RPMI7951 (cell line): ENCODE data around the gene ASXL1. TPM values are rescaled to one million over a fixed set of nuclear protein-coding genes. Genes with fewer than 3 reads are reported as not detected.
"Not testable (repeated sequence)": the region's sequence is repeated elsewhere in the genome, so short reads cannot be mapped to it uniquely, and the experiment has no call there.

Source experiments
- DNase-seq: peaks from one replicate; pipeline ENCODE4 v3.0.0-alpha.2; 2012; ENCODE audit warnings: low read depth
- total RNA-seq: library from RNA; depleted of rRNA; stranded (reverse); fragments of >200 nt; shearing (Covaris generic); gene quantifications from 2 replicates; pipeline ENCODE4 v1.2.3, GENCODE V29; 2014

The ASXL1 gene
- total RNA-seq, 1 experiment from 2014 or later: 29.9 TPM

- DNase-seq: no peak
These were observed 48.6 kb downstream of the ASXL1 start for GRCh38 chr20:32406701-32407100.

- DNase-seq: not testable (repeated sequence)
These were observed 49.1 kb downstream of the ASXL1 start for GRCh38 chr20:32407131-32407750.

- no peak for DNase-seq
These were observed 54.0 kb downstream of the ASXL1 start for GRCh38 chr20:32411955-32412706.

GRCh38 chr20:32415494-32415893 lies 57.4 kb downstream of the ASXL1 start:
- no peak for DNase-seq

GRCh38 chr20:32416206-32416605 lies 58.1 kb downstream of the ASXL1 start:
- no peak for DNase-seq

- DNase-seq: no peak
These were observed 60.2 kb downstream of the ASXL1 start for GRCh38 chr20:32418376-32418775.

GRCh38 chr20:32421290-32421689 lies 63.2 kb downstream of the ASXL1 start:
- no peak for DNase-seq

- no peak for DNase-seq
These were observed 69.9 kb downstream of the ASXL1 start for GRCh38 chr20:32427996-32428395.

- no peak for DNase-seq
These were observed 71.2 kb downstream of the ASXL1 start for GRCh38 chr20:32429343-32429742.

GRCh38 chr20:32429745-32430360 lies 71.7 kb downstream of the ASXL1 start:
- no peak for DNase-seq

- no peak for DNase-seq
These were observed 73.3 kb downstream of the ASXL1 start for GRCh38 chr20:32431457-32431856.

GRCh38 chr20:32432277-32432676 lies 74.1 kb downstream of the ASXL1 start:
- DNase-seq: no peak

GRCh38 chr20:32433311-32434021 lies 75.3 kb downstream of the ASXL1 start:
- DNase-seq: no peak

- no peak for DNase-seq
These were observed 76.3 kb downstream of the ASXL1 start for GRCh38 chr20:32434434-32434833.

- DNase-seq: no peak
These were observed 77.4 kb downstream of the ASXL1 start for GRCh38 chr20:32435449-32436107.

- no peak for DNase-seq
These were observed 78.2 kb downstream of the ASXL1 start for GRCh38 chr20:32436142-32436861.

GRCh38 chr20:32436968-32437367 lies 78.8 kb downstream of the ASXL1 start:
- DNase-seq: no peak

GRCh38 chr20:32437391-32438074 lies 79.4 kb downstream of the ASXL1 start:
- peak; percentile 31 for DNase-seq

GRCh38 chr20:32438331-32438858 lies 80.3 kb downstream of the ASXL1 start:
- DNase-seq: no peak

GRCh38 chr20:32439132-32439829 lies 81.2 kb downstream of the ASXL1 start:
- peak; percentile 80 for DNase-seq
